Subcutaneous abdominal adipose tissue (tissue), 5 donors: ENCODE results near the gene CYTH3.
A peak's percentile ranks its signal among the peaks of the same experiment; 100 is the strongest.

Experiments used
- H3K27ac ChIP-seq: one replicate; pipeline ENCODE4 v1.7.0; 2013; ENCODE audit warnings: low read depth, mild to moderate bottlenecking, inconsistent platforms, low read length, moderate library complexity
- H3K27me3 ChIP-seq, 5 donors: one replicate each; pipeline ENCODE4 v1.7.0; 2013; ENCODE audit warnings: low read length in 5 of 5, inconsistent platforms in 1 of 5; ENCODE audit not compliant: control insufficient read depth in 5 of 5, insufficient read depth in 4 of 5
- H3K36me3 ChIP-seq, 5 donors: one replicate each; pipeline ENCODE4 v1.7.0; 2013; ENCODE audit warnings: low read length in 5 of 5; ENCODE audit not compliant: control insufficient read depth in 5 of 5, insufficient read depth in 5 of 5
- H3K4me1 ChIP-seq, 5 donors: one replicate each; pipeline ENCODE4 v1.7.0; 2013; ENCODE audit warnings: low read length in 5 of 5, mild to moderate bottlenecking in 3 of 5, moderate library complexity in 1 of 5; ENCODE audit not compliant: control insufficient read depth in 5 of 5, insufficient read depth in 5 of 5
- H3K4me3 ChIP-seq, 5 donors: one replicate each; pipeline ENCODE4 v1.7.0; 2013; ENCODE audit warnings: low read length in 5 of 5, low read depth in 1 of 5
- H3K9ac ChIP-seq, 5 donors: one replicate each; pipeline ENCODE4 v1.7.0; 2013; ENCODE audit warnings: low read length in 5 of 5, mild to moderate bottlenecking in 4 of 5, moderate library complexity in 3 of 5
- H3K9me3 ChIP-seq, 5 donors: one replicate each; pipeline ENCODE4 v1.7.0; 2013; ENCODE audit warnings: low read length in 5 of 5; ENCODE audit not compliant: control insufficient read depth in 5 of 5
- donor health status: healthy.
- donor health status: healthy.
- donor health status: healthy.
- donor health status: healthy.
- donor health status: healthy.

Gene CYTH3

GRCh38 chr7:6259257-6259656, 13.2 kb downstream of the CYTH3 start:
- Histone ChIP-seq H3K36me3 (no peaks in the 10 kb centered on the region), H3K4me1 (peaks cover 17 to 76% (median 67%) of the 10 kb centered on the region in 5 donors), H3K27ac (peak overlapping the region; percentile 78), H3K9ac (peak overlapping the region in 2 of 5 donors; percentile 33 to 52), H3K27me3 (no peaks in the 10 kb centered on the region), H3K4me3 (peak overlapping the region in 1 of 5 donors; percentile 15), H3K9me3 (no peaks in the 10 kb centered on the region)

- Histone ChIP-seq H3K9me3 (no peaks in the 10 kb centered on the region), H3K4me3 (peak overlapping the region in 1 of 5 donors; percentile 15), H3K27me3 (no peaks in the 10 kb centered on the region), H3K9ac (peak overlapping the region in 2 of 5 donors; percentile 33 to 52), H3K27ac (peak overlapping the region; percentile 78), H3K36me3 (no peaks in the 10 kb centered on the region), H3K4me1 (peaks cover 17 to 76% (median 67%) of the 10 kb centered on the region in 5 donors)
Measured at GRCh38 chr7:6258440-6259182, 13.8 kb downstream of the CYTH3 start.

DNA sequence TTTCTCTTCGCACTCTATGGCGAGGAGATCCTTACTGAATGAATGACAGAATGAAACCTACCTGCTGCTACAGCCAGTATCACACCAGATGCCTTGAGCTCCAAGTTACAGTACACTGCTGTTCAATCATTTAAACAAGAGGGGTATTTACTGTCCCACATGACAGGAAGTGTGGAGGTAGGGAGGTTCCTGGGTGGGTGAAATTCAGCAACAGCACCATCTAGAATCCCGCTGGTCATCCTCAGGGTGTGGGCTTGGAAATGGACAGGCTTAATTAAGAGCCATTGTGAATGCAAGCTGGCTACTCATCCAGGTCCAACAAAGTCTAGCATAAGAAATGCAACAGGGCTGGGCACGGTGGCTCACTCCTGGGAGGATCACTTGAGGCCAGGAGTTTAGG, 14.7 kb downstream of the CYTH3 start:
- Histone ChIP-seq H3K27ac (peak overlapping the region; percentile 66), H3K9ac (no peak overlapping the region), H3K4me3 (peak overlapping the region in 1 of 5 donors; percentile 23), H3K9me3 (no peaks in the 10 kb centered on the region), H3K36me3 (no peaks in the 10 kb centered on the region), H3K4me1 (peaks cover 17 to 78% (median 67%) of the 10 kb centered on the region in 5 donors), H3K27me3 (no peaks in the 10 kb centered on the region)

DNA sequence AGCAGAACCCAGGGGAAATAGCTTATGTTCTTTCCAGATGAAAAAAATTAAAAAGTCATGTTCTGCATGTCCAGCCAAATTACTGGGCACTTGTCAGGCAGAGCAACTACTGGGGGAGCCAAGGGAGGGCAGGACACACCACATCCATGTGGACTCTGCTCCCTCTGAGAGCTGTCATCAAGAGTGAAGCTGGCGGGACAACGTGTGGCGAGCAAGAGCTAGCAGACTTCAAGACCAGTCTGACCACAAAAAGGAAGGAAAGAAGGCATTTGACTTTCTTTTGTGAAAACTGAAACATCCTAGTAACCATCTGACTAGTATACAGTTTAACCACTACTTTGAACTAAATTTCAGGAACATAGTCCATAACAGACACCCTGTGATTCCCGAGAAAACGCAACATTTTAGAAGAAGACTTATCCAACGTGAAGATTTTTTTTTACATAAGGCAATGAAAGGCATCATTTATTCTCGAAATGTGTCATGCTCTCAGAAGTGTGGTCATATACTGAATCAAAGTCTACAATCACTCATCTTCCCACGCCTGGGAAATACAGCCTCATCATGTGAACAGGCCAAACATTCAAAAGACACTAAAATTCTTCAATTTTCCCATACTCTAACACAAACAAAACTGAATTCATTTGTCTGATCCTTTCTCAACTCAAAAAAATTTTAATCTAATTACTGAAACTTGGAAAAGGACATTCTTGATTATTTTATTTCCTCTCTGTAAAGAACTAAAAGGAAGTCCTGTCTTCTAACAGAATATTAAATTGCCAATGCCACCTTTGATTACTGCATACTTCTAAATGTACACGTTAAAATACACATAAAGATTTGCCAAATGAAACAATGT, 15.5 kb downstream of the CYTH3 start:
- H3K27ac ChIP-seq, result peak overlapping the region; percentile 66
- H3K9me3 ChIP-seq, result no peaks in the 10 kb centered on the region
- peak overlapping the region in 2 of 5 donors; percentile 8 to 39 for H3K4me3 ChIP-seq
- peaks cover 17 to 79% (median 70%) of the 10 kb centered on the region in 5 donors for H3K4me1 ChIP-seq
- H3K9ac ChIP-seq, result peak overlapping the region in 4 of 5 donors; percentile 7 to 53 (median 26)
- H3K27me3 ChIP-seq, result no peaks in the 10 kb centered on the region
- H3K36me3 ChIP-seq, result no peaks in the 10 kb centered on the region

- H3K27ac ChIP-seq, result peak overlapping the region; percentile 66
- H3K4me1 ChIP-seq, result peaks cover 17 to 76% (median 65%) of the 10 kb centered on the region in 5 donors
- H3K9me3 ChIP-seq, result no peaks in the 10 kb centered on the region
- no peaks in the 10 kb centered on the region for H3K36me3 ChIP-seq
- peak overlapping the region in 2 of 5 donors; percentile 14 to 39 for H3K4me3 ChIP-seq
- no peaks in the 10 kb centered on the region for H3K27me3 ChIP-seq
- H3K9ac ChIP-seq, result peak overlapping the region in 2 of 5 donors; percentile 33 to 53
Measured at GRCh38 chr7:6256109-6256483, 16.3 kb downstream of the CYTH3 start.

GRCh38 chr7:6254866-6255265, 17.6 kb downstream of the CYTH3 start:
- Histone ChIP-seq H3K27ac (no peak overlapping the region), H3K4me1 (peaks cover 12 to 64% (median 56%) of the 10 kb centered on the region in 5 donors), H3K36me3 (no peaks in the 10 kb centered on the region), H3K9ac (no peak overlapping the region), H3K27me3 (no peaks in the 10 kb centered on the region), H3K4me3 (no peak overlapping the region), H3K9me3 (no peaks in the 10 kb centered on the region)

DNA sequence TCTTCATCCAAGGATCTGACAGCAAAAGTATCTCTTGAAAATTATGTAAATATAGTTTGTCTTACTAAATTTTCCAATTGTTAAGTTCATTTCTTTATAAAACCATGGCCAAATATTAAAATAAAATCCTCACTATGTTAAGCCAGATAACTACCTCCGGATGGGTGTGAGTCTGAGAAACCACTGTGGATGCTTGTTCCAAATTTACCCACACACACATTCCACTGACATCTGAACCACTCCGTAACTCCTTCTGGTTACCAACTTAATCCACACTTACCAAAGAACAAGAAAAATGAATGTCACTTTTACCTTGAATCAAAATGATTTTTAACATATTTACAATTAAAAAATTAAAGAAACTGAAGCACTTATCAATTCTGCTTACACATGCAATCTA, 19.7 kb downstream of the CYTH3 start:
- Histone ChIP-seq H3K36me3 (no peaks in the 10 kb centered on the region), H3K4me3 (no peak overlapping the region), H3K9ac (no peak overlapping the region), H3K27me3 (no peaks in the 10 kb centered on the region), H3K4me1 (peaks cover 8 to 46% (median 43%) of the 10 kb centered on the region in 5 donors), H3K27ac (peak overlapping the region; percentile 7), H3K9me3 (no peaks in the 10 kb centered on the region)

DNA sequence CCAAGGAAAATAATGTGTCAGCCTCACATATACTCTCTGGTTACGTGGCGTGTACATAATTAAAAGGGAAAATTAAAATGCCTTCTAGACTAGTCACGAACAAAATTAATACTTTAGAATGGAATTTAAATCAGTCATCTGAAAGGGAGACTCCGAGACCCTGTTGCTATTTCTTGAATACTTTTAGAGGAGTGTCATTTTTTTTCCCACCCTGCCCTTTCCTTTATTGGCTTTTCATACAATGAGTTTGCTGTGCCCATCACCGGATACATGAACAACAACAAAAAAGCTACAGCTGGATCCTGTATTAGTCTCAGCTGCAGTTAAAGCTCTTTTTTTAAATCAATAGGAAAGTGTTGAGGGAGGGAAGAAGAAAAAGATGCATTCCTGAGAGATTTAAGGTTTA, 20.1 kb downstream of the CYTH3 start:
- Histone ChIP-seq H3K4me3 (no peak overlapping the region), H3K9ac (no peak overlapping the region), H3K9me3 (no peaks in the 10 kb centered on the region), H3K4me1 (peaks cover 8 to 42% (median 39%) of the 10 kb centered on the region in 5 donors), H3K27ac (peak overlapping the region; percentile 7), H3K36me3 (no peaks in the 10 kb centered on the region), H3K27me3 (no peaks in the 10 kb centered on the region)

GRCh38 chr7:6251653-6252052, 20.8 kb downstream of the CYTH3 start:
- Histone ChIP-seq H3K36me3 (no peaks in the 10 kb centered on the region), H3K9ac (no peak overlapping the region), H3K27me3 (no peaks in the 10 kb centered on the region), H3K27ac (no peak overlapping the region), H3K4me1 (peaks cover 1 to 41% (median 32%) of the 10 kb centered on the region in 5 donors), H3K9me3 (no peaks in the 10 kb centered on the region), H3K4me3 (no peak overlapping the region)

GRCh38 chr7:6250364-6250833, 22.0 kb downstream of the CYTH3 start:
- H3K9ac ChIP-seq, result no peak overlapping the region
- no peaks in the 10 kb centered on the region for H3K27me3 ChIP-seq
- no peaks in the 10 kb centered on the region for H3K36me3 ChIP-seq
- H3K4me3 ChIP-seq, result no peak overlapping the region
- H3K4me1 ChIP-seq, result peaks cover 0 to 34% (median 22%) of the 10 kb centered on the region in 5 donors
- H3K9me3 ChIP-seq, result no peaks in the 10 kb centered on the region
- H3K27ac ChIP-seq, result no peak overlapping the region
